HepG2 (cell line): ENCODE data around the gene SEMA4B. TPM values are rescaled to one million over a fixed set of nuclear protein-coding genes. Genes with fewer than 3 reads are reported as not detected.

ENCODE experiments used
- BHLHE40 ChIP-seq: IDR thresholded peaks from 2 replicates; pipeline ENCODE4 v1.6.1; 2011; ENCODE audit warnings: low read length, improper control_type of control experiment
- EP300 ChIP-seq, 3 experiments: sonication (generic) in 1 of 3; formaldehyde crosslinking in 1 of 3; IDR thresholded peaks; 2 replicates each; pipeline versions ENCODE4 v1.5.1 to v1.6.1; 2011 to 2020; ENCODE audit warnings: low read depth in 2 of 3, low read length in 2 of 3, borderline replicate concordance in 1 of 3, improper control_type of control experiment in 1 of 3, mild to moderate bottlenecking in 1 of 3, missing genetic modification reagents in 1 of 3, moderate library complexity in 1 of 3
- KDM1A ChIP-seq: IDR thresholded peaks from 2 replicates; pipeline ENCODE4 v1.6.1; 2016; ENCODE audit warnings: missing compliant biosample characterization
- NCOR1 ChIP-seq: fragments of 200-600 bp; sonication (generic); IDR thresholded peaks from 2 replicates; pipeline ENCODE4 v1.7.0; 2017; ENCODE audit warnings: antibody characterized with exemption, low read length, borderline replicate concordance
- SNRNP70 ChIP-seq: fragments of 200-400 bp; formaldehyde crosslinking; IDR thresholded peaks from 2 replicates; pipeline ENCODE4 v1.6.1; 2017; ENCODE audit warnings: mild to moderate bottlenecking, low read depth, low read length, moderate library complexity
- ZFYVE20 ChIP-seq: sonication (generic); formaldehyde crosslinking; IDR thresholded peaks from 2 replicates; pipeline ENCODE4 v1.8.0; 2023; ENCODE audit warnings: low read depth, mild to moderate bottlenecking, moderate library complexity, missing genetic modification reagents, borderline replicate concordance
- ZNF326 ChIP-seq: sonication (generic); formaldehyde crosslinking; IDR thresholded peaks from 2 replicates; pipeline ENCODE4 v1.4.0; 2020; ENCODE audit warnings: missing genetic modification reagents, borderline replicate concordance
- ZNF337 ChIP-seq: sonication (generic); formaldehyde crosslinking; IDR thresholded peaks from 2 replicates; pipeline ENCODE4 v1.5.1; 2020; ENCODE audit warnings: missing genetic modification reagents, low read depth, mild to moderate bottlenecking, borderline replicate concordance
- ZNF570 ChIP-seq: sonication (generic); formaldehyde crosslinking; IDR thresholded peaks from 2 replicates; pipeline ENCODE4 v1.4.0; 2020; ENCODE audit warnings: mild to moderate bottlenecking, missing genetic modification reagents, borderline replicate concordance
- ZNF616 ChIP-seq: sonication (generic); formaldehyde crosslinking; IDR thresholded peaks from 2 replicates; pipeline ENCODE4 v1.5.0; 2020; ENCODE audit warnings: low read depth, mild to moderate bottlenecking, missing genetic modification reagents
- ZNF768 ChIP-seq: sonication (generic); formaldehyde crosslinking; IDR thresholded peaks from 2 replicates; pipeline ENCODE4 v1.4.0; 2020; ENCODE audit warnings: missing genetic modification reagents
- polyA plus RNA-seq, 8 experiments: library from polyadenylated mRNA; depleted of rRNA in 3 of 8; stranded (reverse) in 7 of 8; unstranded in 1 of 8; fragments of >200 nt; fragmentation: Illumina TruSeq in 4 of 8; extraction: Trizol in 4 of 8; gene quantifications; 2 replicates each; pipeline versions ENCODE4 v1.2.1 to v1.2.3, GENCODE V29; 2011 to 2016; ENCODE audit warnings: low read depth in 4 of 8, missing spikeins in 1 of 8, mixed read lengths in 1 of 8; ENCODE audit not compliant: insufficient read depth in 1 of 8
- total RNA-seq, 5 experiments: library from RNA; depleted of rRNA; stranded (reverse); fragments of >200 nt; fragmentation: Illumina TruSeq; extraction: Trizol; gene quantifications; 2 replicates each; pipeline ENCODE4 v1.2.3, GENCODE V29; 2016; ENCODE audit warnings: low read depth in 1 of 5
- TF ChIP-seq, protein P1 (sequence below): sonication (generic); formaldehyde crosslinking; conservative IDR thresholded peaks from 2 replicates; pipeline ENCODE4 v1.8.0; 2022; ENCODE audit warnings: missing genetic modification reagents
- TF ChIP-seq, protein P2 (sequence below): IDR thresholded peaks from 2 replicates; pipeline ENCODE4 v1.6.1; 2016; ENCODE audit warnings: mild to moderate bottlenecking, missing biosample characterization, missing genetic modification reagents
- TF ChIP-seq, protein P3 (sequence below): sonication (generic); formaldehyde crosslinking; IDR thresholded peaks from 2 replicates; pipeline ENCODE4 v1.4.0; 2020; ENCODE audit warnings: missing genetic modification reagents
- TF ChIP-seq, protein P4 (sequence below): sonication (generic); formaldehyde crosslinking; IDR thresholded peaks from 2 replicates; pipeline ENCODE4 v1.5.0; 2020; ENCODE audit warnings: mild to moderate bottlenecking, missing genetic modification reagents, borderline replicate concordance
- TF ChIP-seq, protein P5 (sequence below): sonication (generic); formaldehyde crosslinking; IDR thresholded peaks from 2 replicates; pipeline ENCODE4 v1.4.0; 2020; ENCODE audit warnings: missing genetic modification reagents
- TF ChIP-seq, protein P6 (sequence below): sonication (generic); formaldehyde crosslinking; IDR thresholded peaks from 2 replicates; pipeline ENCODE4 v1.4.0; 2020; ENCODE audit warnings: missing genetic modification reagents
- TF ChIP-seq, protein P7 (sequence below): sonication (generic); formaldehyde crosslinking; IDR thresholded peaks from 2 replicates; pipeline ENCODE4 v1.5.0; 2020; ENCODE audit warnings: missing genetic modification reagents

SEMA4B gene
- total and polyA plus RNA-seq, 2 of the 13 experiments (the other 11 are each of a cell fraction or from before 2014, with no cell fraction given): 2.1 to 17.0 TPM

DNA sequence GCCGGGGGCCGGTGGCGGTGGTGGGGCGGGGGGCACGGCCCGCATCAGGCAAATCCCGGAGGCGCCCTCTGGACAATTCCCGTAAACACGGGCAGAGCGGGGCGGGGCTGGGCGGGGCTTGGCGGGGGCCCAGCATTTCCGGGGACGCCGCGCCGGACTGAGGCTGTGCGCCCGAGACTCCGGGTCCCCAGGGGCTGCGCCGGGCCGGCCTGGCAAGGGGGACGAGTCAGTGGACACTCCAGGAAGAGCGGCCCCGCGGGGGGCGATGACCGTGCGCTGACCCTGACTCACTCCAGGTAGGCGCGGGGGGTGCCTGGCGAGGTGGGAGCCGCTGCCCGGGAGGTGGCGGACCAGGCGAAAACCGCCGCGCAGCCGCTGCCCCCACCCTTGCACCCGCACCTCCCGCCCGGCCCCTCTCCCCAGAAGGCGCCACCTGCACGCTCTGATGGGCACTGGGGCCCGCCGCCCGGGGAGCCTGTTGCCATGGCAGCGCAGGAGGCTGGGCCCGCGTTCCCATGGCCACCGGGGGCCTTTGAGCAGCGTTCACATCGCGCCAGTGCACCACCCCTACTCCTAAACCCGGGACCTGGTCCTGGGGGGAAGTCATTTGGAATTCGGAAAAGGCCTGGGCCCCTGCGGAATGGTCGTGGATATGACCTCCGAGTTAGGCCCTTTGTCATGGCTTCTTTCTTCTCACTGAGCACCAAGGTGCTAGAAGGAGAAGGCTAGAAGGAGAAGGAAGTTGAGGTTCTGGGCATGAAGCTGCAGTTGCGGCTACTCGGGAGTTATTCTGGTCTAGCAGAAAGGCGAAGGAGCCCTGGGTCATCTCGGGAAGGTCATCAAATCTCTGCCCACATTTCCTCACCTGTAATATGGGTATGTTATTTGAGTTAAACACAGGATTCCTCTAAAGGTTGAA, 16.1 kb upstream of the SEMA4B start (continued):
- TF ChIP-seq ZNF326 (CRISPR knock-in tag) (no peak), EP300 (IDR thresholded peaks at IDR 0.05; ENCODE audit: low read depth in 2 of 2, low read length in 2 of 2) (no peak), EP300 (CRISPR knock-in tag; IDR thresholded peaks at IDR 0.05; ENCODE audit: borderline replicate concordance) (no peak), ZFYVE20 (CRISPR knock-in tag) (no peak), SNRNP70 (no peak), ZNF570 (CRISPR knock-in tag) (no peak), ZNF337 (CRISPR knock-in tag) (no peak), ZNF616 (CRISPR knock-in tag) (no peak), ZNF768 (CRISPR knock-in tag) (no peak; the same call in 1 of the 2 replicates), KDM1A (CRISPR knock-in tag) (no peak), NCOR1 (no peak), BHLHE40 (no peak)
- TF ChIP-seq, protein P1, sequence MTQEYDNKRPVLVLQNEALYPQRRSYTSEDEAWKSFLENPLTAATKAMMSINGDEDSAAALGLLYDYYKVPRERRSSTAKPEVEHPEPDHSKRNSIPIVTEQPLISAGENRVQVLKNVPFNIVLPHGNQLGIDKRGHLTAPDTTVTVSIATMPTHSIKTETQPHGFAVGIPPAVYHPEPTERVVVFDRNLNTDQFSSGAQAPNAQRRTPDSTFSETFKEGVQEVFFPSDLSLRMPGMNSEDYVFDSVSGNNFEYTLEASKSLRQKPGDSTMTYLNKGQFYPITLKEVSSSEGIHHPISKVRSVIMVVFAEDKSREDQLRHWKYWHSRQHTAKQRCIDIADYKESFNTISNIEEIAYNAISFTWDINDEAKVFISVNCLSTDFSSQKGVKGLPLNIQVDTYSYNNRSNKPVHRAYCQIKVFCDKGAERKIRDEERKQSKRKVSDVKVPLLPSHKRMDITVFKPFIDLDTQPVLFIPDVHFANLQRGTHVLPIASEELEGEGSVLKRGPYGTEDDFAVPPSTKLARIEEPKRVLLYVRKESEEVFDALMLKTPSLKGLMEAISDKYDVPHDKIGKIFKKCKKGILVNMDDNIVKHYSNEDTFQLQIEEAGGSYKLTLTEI: no peak
- TF ChIP-seq, protein P2, sequence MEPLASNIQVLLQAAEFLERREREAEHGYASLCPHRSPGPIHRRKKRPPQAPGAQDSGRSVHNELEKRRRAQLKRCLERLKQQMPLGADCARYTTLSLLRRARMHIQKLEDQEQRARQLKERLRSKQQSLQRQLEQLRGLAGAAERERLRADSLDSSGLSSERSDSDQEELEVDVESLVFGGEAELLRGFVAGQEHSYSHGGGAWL: no peak; the same call in 1 of the 2 replicates
- TF ChIP-seq, protein P3, sequence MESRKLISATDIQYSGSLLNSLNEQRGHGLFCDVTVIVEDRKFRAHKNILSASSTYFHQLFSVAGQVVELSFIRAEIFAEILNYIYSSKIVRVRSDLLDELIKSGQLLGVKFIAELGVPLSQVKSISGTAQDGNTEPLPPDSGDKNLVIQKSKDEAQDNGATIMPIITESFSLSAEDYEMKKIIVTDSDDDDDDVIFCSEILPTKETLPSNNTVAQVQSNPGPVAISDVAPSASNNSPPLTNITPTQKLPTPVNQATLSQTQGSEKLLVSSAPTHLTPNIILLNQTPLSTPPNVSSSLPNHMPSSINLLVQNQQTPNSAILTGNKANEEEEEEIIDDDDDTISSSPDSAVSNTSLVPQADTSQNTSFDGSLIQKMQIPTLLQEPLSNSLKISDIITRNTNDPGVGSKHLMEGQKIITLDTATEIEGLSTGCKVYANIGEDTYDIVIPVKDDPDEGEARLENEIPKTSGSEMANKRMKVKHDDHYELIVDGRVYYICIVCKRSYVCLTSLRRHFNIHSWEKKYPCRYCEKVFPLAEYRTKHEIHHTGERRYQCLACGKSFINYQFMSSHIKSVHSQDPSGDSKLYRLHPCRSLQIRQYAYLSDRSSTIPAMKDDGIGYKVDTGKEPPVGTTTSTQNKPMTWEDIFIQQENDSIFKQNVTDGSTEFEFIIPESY (CRISPR knock-in tag): no peak
- TF ChIP-seq, protein P4, sequence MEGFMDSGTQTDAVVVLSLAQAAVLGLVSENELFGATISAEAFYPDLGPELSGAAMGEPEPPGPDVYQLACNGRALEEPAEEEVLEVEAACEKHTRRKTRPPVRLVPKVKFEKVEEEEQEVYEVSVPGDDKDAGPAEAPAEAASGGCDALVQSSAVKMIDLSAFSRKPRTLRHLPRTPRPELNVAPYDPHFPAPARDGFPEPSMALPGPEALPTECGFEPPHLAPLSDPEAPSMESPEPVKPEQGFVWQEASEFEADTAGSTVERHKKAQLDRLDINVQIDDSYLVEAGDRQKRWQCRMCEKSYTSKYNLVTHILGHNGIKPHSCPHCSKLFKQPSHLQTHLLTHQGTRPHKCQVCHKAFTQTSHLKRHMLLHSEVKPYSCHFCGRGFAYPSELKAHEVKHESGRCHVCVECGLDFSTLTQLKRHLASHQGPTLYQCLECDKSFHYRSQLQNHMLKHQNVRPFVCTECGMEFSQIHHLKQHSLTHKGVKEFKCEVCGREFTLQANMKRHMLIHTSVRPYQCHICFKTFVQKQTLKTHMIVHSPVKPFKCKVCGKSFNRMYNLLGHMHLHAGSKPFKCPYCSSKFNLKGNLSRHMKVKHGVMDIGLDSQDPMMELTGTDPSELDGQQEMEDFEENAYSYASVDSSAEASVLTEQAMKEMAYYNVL: no peak
- TF ChIP-seq, protein P5, sequence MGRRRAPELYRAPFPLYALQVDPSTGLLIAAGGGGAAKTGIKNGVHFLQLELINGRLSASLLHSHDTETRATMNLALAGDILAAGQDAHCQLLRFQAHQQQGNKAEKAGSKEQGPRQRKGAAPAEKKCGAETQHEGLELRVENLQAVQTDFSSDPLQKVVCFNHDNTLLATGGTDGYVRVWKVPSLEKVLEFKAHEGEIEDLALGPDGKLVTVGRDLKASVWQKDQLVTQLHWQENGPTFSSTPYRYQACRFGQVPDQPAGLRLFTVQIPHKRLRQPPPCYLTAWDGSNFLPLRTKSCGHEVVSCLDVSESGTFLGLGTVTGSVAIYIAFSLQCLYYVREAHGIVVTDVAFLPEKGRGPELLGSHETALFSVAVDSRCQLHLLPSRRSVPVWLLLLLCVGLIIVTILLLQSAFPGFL (CRISPR knock-in tag): no peak
- TF ChIP-seq, protein P6, sequence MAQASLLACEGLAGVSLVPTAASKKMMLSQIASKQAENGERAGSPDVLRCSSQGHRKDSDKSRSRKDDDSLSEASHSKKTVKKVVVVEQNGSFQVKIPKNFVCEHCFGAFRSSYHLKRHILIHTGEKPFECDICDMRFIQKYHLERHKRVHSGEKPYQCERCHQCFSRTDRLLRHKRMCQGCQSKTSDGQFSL: 0 out of 2 replicates have a peak, but pooled peaks have one; percentile 22
- TF ChIP-seq, protein P7, sequence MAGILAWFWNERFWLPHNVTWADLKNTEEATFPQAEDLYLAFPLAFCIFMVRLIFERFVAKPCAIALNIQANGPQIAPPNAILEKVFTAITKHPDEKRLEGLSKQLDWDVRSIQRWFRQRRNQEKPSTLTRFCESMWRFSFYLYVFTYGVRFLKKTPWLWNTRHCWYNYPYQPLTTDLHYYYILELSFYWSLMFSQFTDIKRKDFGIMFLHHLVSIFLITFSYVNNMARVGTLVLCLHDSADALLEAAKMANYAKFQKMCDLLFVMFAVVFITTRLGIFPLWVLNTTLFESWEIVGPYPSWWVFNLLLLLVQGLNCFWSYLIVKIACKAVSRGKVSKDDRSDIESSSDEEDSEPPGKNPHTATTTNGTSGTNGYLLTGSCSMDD (CRISPR knock-in tag): no peak
